H1 (cell line): ENCODE measurements around the gene EED. TPM values are rescaled to one million over a fixed set of nuclear protein-coding genes. Genes with fewer than 3 reads are reported as not detected.

Experiments
- CTCF ChIA-PET: fragments of 300-600 bp; sonication (Branson Sonifier 250); formaldehyde crosslinking; loops from one replicate; lab custom pipeline; 2021; ENCODE audit not compliant: partially characterized antibody; lab: Charles Lee
- POLR2A ChIA-PET: fragments of 300-600 bp; sonication (Branson Sonifier 250); formaldehyde crosslinking; loops from one replicate; lab custom pipeline; 2021; ENCODE audit warnings: inconsistent platforms; ENCODE audit not compliant: partially characterized antibody; lab: Charles Lee
- DNase-seq, 2 experiments: peaks; one replicate each; pipeline versions ENCODE4 v3.0.0 to v3.0.0-alpha.2; 2010 to 2022; ENCODE audit warnings: low spot score in 2 of 2, low read depth in 1 of 2, mixed read lengths in 1 of 2
- FAIRE-seq: peaks from 2 replicates; lab custom pipeline; 2011; peaks lifted over from hg19 to GRCh38; lab: Jason Lieb, UNC
- H2AFZ ChIP-seq: 2 replicates; pipeline ENCODE4 v1.8.1; 2012; ENCODE audit warnings: low read length, inconsistent platforms
- H2AK5ac ChIP-seq: 2 replicates; pipeline ENCODE4 v1.6.1; 2013; ENCODE audit warnings: low read depth, low read length
- H2BK120ac ChIP-seq: replicated peaks from 2 replicates; pipeline ENCODE3; 2013; ENCODE audit warnings: low read depth, low read length, inconsistent platforms
- H2BK12ac ChIP-seq: 2 replicates; pipeline ENCODE4 v1.6.1; 2013; ENCODE audit warnings: low read depth, low read length
- H2BK15ac ChIP-seq: 2 replicates; pipeline ENCODE4 v1.6.1; 2013; ENCODE audit warnings: low read length
- H2BK20ac ChIP-seq: 2 replicates; pipeline ENCODE4 v1.6.1; 2013; ENCODE audit warnings: low read length
- H2BK5ac ChIP-seq: 2 replicates; pipeline ENCODE4 v1.6.1; 2013; ENCODE audit warnings: low read depth, low read length
- H3K14ac ChIP-seq: 2 replicates; pipeline ENCODE4 v1.6.1; 2013; ENCODE audit warnings: inconsistent platforms; ENCODE audit not compliant: insufficient read length
- H3K18ac ChIP-seq: 2 replicates; pipeline ENCODE4 v1.6.1; 2013; ENCODE audit warnings: low read length; ENCODE audit errors: extremely low read depth
- H3K23ac ChIP-seq: 2 replicates; pipeline ENCODE4 v1.6.1; 2013; ENCODE audit warnings: inconsistent platforms; ENCODE audit not compliant: insufficient read length
- H3K23me2 ChIP-seq: 2 replicates; pipeline ENCODE4 v1.6.1; 2013; ENCODE audit warnings: low read depth, low read length
- H3K27ac ChIP-seq: 2 replicates; pipeline ENCODE4 v1.6.1; 2011; ENCODE audit warnings: low read depth, low read length, inconsistent platforms
- H3K27me3 ChIP-seq, 4 experiments: replicated peaks in 1 of 4; 1 replicate in 1 of 4; 2 replicates in 3 of 4; pipeline versions ENCODE4 v1.6.1 to v1.8.1; 2011 to 2013; ENCODE audit warnings: low read length in 3 of 4, mild to moderate bottlenecking in 3 of 4, inconsistent platforms in 2 of 4, mixed read lengths in 2 of 4, moderate library complexity in 1 of 4; ENCODE audit not compliant: control insufficient read depth in 3 of 4, insufficient read depth in 3 of 4; ENCODE audit errors: extremely low read depth in 1 of 4
- H3K36me3 ChIP-seq, 4 experiments: 2 replicates each; pipeline versions ENCODE4 v1.6.1 to v1.8.1; 2011 to 2013; ENCODE audit warnings: mild to moderate bottlenecking in 4 of 4, low read length in 3 of 4, moderate library complexity in 2 of 4, control low read depth in 1 of 4, inconsistent platforms in 1 of 4; ENCODE audit not compliant: insufficient read depth in 4 of 4, control insufficient read depth in 2 of 4
- H3K4ac ChIP-seq: replicated peaks from 2 replicates; pipeline ENCODE3; 2013; ENCODE audit warnings: low read length, low read depth, mixed read lengths, inconsistent platforms; ENCODE audit not compliant: insufficient read length
- H3K4me1 ChIP-seq, 4 experiments: replicated peaks in 1 of 4; 1 replicate in 1 of 4; 2 replicates in 3 of 4; pipeline versions ENCODE4 v1.6.1 to v1.8.1; 2011 to 2013; ENCODE audit warnings: low read length in 3 of 4, inconsistent platforms in 2 of 4, mixed read lengths in 1 of 4; ENCODE audit not compliant: insufficient read depth in 4 of 4, control insufficient read depth in 3 of 4
- H3K4me2 ChIP-seq, 2 experiments: 2 replicates each; pipeline versions ENCODE4 v1.6.1 to v1.8.1; 2011 to 2013; ENCODE audit warnings: low read depth in 2 of 2, low read length in 2 of 2, control low read depth in 1 of 2, inconsistent platforms in 1 of 2, mild to moderate bottlenecking in 1 of 2; ENCODE audit not compliant: insufficient read depth in 1 of 2
- H3K4me3 ChIP-seq, 4 experiments: fragments of 200-600, 300-600 bp in 1 of 4; sonication (generic), shearing (Covaris generic), sonication (Bioruptor Twin) in 1 of 4; 2 replicates each; pipeline versions ENCODE4 v1.5.1 to v1.8.1; 2011 to 2016; ENCODE audit warnings: low read length in 4 of 4, low read depth in 3 of 4, control low read depth in 2 of 4, inconsistent platforms in 2 of 4, mild to moderate bottlenecking in 2 of 4, mixed read lengths in 1 of 4, moderate library complexity in 1 of 4; ENCODE audit not compliant: insufficient read depth in 2 of 4; ENCODE audit errors: extremely low read depth in 1 of 4
- H3K56ac ChIP-seq: replicated peaks from 2 replicates; pipeline ENCODE3; 2013; ENCODE audit warnings: low read depth, mild to moderate bottlenecking, mixed read lengths, low read length, inconsistent platforms; ENCODE audit not compliant: insufficient read length
- H3K79me1 ChIP-seq: 2 replicates; pipeline ENCODE4 v1.6.1; 2013; ENCODE audit warnings: low read depth, low read length, control low read depth
- H3K79me2 ChIP-seq, 2 experiments: 2 replicates each; pipeline versions ENCODE4 v1.6.1 to v1.8.1; 2012 to 2013; ENCODE audit warnings: low read length in 2 of 2, mild to moderate bottlenecking in 2 of 2, inconsistent platforms in 1 of 2; ENCODE audit not compliant: insufficient read depth in 2 of 2, control insufficient read depth in 1 of 2
- H3K9ac ChIP-seq, 4 experiments: replicated peaks in 1 of 4; 1 replicate in 1 of 4; 2 replicates in 3 of 4; pipeline versions ENCODE4 v1.6.1 to v1.8.1; 2011 to 2013; ENCODE audit warnings: low read depth in 3 of 4, low read length in 3 of 4, control low read depth in 2 of 4, mild to moderate bottlenecking in 2 of 4, moderate library complexity in 2 of 4, inconsistent platforms in 1 of 4; ENCODE audit errors: extremely low read depth in 1 of 4
- H3K9me3 ChIP-seq, 2 experiments: 2 replicates each; pipeline versions ENCODE4 v1.6.1 to v1.8.1; 2012 to 2013; ENCODE audit warnings: mild to moderate bottlenecking in 2 of 2, moderate library complexity in 2 of 2, control low read depth in 1 of 2, inconsistent platforms in 1 of 2, low read depth in 1 of 2, low read length in 1 of 2, mixed read lengths in 1 of 2; ENCODE audit not compliant: insufficient read depth in 2 of 2
- H4K20me1 ChIP-seq, 2 experiments: replicated peaks in 1 of 2; 2 replicates each; pipeline versions ENCODE3 to v1.8.1; 2011 to 2013; ENCODE audit warnings: inconsistent platforms in 2 of 2, low read length in 2 of 2, mild to moderate bottlenecking in 1 of 2; ENCODE audit not compliant: insufficient read depth in 2 of 2, control insufficient read depth in 1 of 2
- H4K5ac ChIP-seq: 2 replicates; pipeline ENCODE4 v1.6.1; 2013; ENCODE audit warnings: low read length, low read depth, mixed read lengths, inconsistent platforms; ENCODE audit not compliant: insufficient read length
- H4K8ac ChIP-seq: 2 replicates; pipeline ENCODE4 v1.8.0; 2013; ENCODE audit warnings: mild to moderate bottlenecking, moderate library complexity, low read length, inconsistent platforms; ENCODE audit not compliant: insufficient read depth; ENCODE audit errors: extremely low read depth
- H4K91ac ChIP-seq: replicated peaks from 2 replicates; pipeline ENCODE3; 2013; ENCODE audit warnings: low read length, mixed read lengths, inconsistent platforms; ENCODE audit not compliant: insufficient read length
- SP2 ChIP-seq: IDR thresholded peaks from 2 replicates; pipeline ENCODE4 v1.6.1; 2012; ENCODE audit warnings: mild to moderate bottlenecking, low read length, inconsistent platforms
- WGBS, 2 experiments: shearing (Covaris generic) in 1 of 2; methylation state at CpG; one replicate each; pipeline versions ENCODE4 v1.1.6 to v1.1.7; 2013 to 2015; ENCODE audit warnings: low lambda C conversion rate in 2 of 2, mixed read lengths in 2 of 2, inconsistent platforms in 1 of 2, low coverage in 1 of 2, missing lambda C conversion rate in 1 of 2; ENCODE audit not compliant: insufficient replicate concordance in 2 of 2, insufficient coverage in 1 of 2, insufficient read length in 1 of 2; ENCODE audit errors: extremely low coverage in 1 of 2, missing lambda C conversion rate in 1 of 2; 5-methylcytosine and 5-hydroxymethylcytosine counted together
- polyA plus RNA-seq, 7 experiments: library from polyadenylated mRNA; depleted of rRNA in 3 of 7; stranded (reverse) in 5 of 7; unstranded in 2 of 7; fragments of >200 nt in 5 of 7; fragments of 200-250 nt in 2 of 7; gene quantifications; 1 replicate in 5 of 7; 2 replicates in 1 of 7; 4 replicates in 1 of 7; pipeline versions ENCODE4 v1.2.1 to v1.2.3, GENCODE V29; 2011 to 2013; ENCODE audit warnings: missing spikeins in 2 of 7, mixed read lengths in 2 of 7
- total RNA-seq: library from RNA; stranded (reverse); fragmentation: NEBNext Ultra II Directional; extraction: Animal tissue kit (Norgen Biotek cat#: 25700); gene quantifications from 2 replicates; pipeline ENCODE4 v1.2.1, GENCODE V29; 2021

EED gene
- total and polyA plus RNA-seq, 2 of the 8 experiments (the other 6 are each of a cell fraction or from before 2014, with no cell fraction given) = 12.6 to 26.9 TPM

DNA sequence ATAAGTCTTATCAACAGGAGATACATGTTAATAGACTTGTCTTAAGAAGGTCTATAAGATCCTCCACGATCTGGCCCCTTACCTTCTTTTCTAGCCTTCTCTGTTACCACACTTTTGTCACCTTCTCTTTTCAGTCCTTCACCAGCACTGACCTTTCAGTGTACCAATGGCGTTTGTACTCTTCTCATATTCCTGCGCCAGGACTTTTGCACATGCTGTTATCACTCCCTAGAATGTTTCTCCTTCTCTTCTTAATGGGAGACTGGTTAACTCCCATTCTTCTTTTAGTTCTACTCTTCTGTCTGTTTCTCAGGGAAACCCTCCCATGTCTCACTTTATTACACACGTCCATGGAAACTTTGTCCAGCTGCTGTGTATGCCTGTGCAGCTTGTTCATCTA is 4.4 kb upstream of the EED start:
- ChIA-PET CTCF (interaction anchor here (1.0 to 1.6 kb wide), 5 partner anchors 10 to 46 kb away, joined by 3 to 5 read pairs (median 4); no protein-coding TSS in a partner anchor), POLR2A (interaction anchor here (2.1 kb wide), 1 partner anchor 10 kb away, joined by 7 read pairs; no protein-coding TSS in a partner anchor)
- Histone ChIP-seq H4K8ac (no peak overlapping the region), H2BK120ac (no peak overlapping the region), H3K79me1 (no peaks in the 10 kb centered on the region), H3K4me1 (peaks cover 0 to 8% (median 0%) of the 10 kb centered on the region in 4 experiments; a peak in 3 of 7 replicates), H3K4me2 (no peak overlapping the region), H2BK5ac (no peak overlapping the region), H3K56ac (no peak overlapping the region), H2AK5ac (no peak overlapping the region), H2BK15ac (no peak overlapping the region), H3K36me3 (no peaks in the 10 kb centered on the region), H3K27me3 (no peaks in the 10 kb centered on the region), H2BK20ac (no peak overlapping the region), H3K27ac (no peak overlapping the region), H3K9ac (no peak overlapping the region), H2BK12ac (no peak overlapping the region), H3K23me2 (no peaks in the 10 kb centered on the region), H3K23ac (no peak overlapping the region), H3K4me3 (no peak overlapping the region), H3K9me3 (no peaks in the 10 kb centered on the region), H3K4ac (no peak overlapping the region), H3K79me2 (no peaks in the 10 kb centered on the region), H3K18ac (no peak overlapping the region), H4K5ac (no peak overlapping the region), H4K91ac (no peak overlapping the region), H2AFZ (no peak overlapping the region), H3K14ac (no peak overlapping the region), H4K20me1 (no peaks in the 10 kb centered on the region)
- DNase-seq = no peak
- 90% methylated on average over 4 of the region's 4 CpGs; no CpG with 5 or more reads in 1 of the 2 experiments for WGBS, 2 experiments
- no peak for FAIRE-seq
- no peak for TF ChIP-seq SP2
